Glomerular visceral epithelial cell (primary cell): ENCODE results near the gene SLC8A3.

Experiments
- DNase-seq: peaks from one replicate; pipeline ENCODE4 v3.0.0-alpha.2; 2016; ENCODE audit errors: extremely low spot score

SLC8A3 gene

DNA sequence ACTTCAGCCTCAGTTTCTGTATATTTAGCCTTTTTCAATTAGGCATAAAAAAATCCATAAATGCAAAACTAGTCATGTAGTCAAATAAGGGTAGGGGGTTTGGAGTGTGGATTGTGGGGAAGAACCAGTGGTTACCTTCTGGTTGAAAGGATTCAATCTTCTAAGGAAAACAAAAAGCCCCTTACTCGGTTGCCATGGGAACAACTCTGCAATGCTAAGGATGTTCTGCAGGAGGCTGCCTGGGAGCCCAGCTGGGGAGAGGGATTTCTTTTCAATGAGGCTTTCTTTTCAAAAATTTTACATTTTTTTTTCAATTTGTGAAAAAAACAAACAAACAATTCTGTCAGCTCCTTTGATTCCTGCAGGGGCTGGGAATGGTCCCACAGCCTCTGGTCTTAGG is 67.2 kb downstream of the SLC8A3 start:
- no peak for DNase-seq

- DNase-seq, result no peak
Observed at GRCh38 chr14:70118064-70118463, 70.7 kb downstream of the SLC8A3 start.

DNA sequence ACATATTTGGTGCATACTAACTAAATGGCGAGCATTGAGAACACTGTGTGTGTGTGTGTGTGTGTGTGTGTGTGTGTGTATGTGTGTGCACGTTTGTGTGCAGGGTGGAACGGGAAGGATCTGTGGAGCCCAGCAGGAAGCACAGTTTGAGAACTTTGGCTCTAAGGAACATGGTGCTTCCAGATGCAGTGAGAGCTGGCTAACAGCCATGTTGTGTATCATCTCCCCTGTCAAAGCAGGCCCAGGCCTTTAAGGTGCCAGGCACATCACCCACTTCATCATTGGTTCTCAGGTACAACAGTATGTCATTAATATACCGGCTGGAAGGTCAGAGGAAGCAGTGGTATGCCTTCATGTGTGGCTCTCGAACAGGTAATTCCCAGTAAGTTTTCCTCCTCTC is 72.5 kb downstream of the SLC8A3 start:
- DNase-seq, result no peak

DNA sequence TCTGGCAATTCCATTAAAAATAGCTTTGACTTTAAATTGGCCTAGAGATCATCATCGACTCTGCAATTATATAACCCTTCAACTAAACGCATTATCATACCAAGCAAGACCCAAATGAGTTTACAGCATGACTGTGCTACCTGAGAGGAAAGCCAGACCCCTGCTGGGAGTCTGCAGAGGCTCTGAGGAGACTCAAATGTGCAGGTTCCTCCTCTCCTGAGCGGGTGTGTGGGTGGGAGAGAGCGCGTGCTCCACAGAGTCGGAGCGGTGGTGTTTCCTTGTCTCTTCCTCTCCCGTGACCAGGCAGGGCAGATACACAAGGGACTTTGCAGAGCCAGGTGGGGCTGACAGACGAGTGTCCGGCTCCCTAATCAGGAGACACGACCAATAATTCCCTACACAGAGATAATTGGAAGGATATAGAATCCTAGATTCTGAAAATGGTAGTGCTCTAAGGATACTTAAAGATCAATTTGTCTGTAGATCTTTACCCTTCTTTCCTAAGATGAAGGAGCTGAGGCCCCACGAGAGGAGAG is 74.1 kb downstream of the SLC8A3 start:
- DNase-seq, result no peak

DNA sequence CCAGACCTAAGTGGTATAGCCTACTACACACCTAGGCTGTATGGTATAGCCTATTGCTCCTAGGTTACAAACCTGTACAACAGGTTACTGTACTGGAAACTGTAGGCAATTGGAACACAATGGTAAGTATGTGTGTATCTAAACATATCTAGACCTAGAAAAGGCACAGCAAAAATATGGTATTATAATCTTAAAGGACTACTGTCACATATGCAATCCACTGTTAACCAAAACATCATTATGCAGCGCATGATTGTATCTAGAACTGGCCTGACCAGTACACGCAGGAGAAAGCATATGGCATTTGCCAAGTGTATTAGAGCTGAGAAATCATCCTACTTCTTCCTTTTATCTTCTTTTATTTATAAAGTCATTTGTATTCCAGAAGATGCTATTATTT is 75.5 kb downstream of the SLC8A3 start:
- DNase-seq, result no peak

DNA sequence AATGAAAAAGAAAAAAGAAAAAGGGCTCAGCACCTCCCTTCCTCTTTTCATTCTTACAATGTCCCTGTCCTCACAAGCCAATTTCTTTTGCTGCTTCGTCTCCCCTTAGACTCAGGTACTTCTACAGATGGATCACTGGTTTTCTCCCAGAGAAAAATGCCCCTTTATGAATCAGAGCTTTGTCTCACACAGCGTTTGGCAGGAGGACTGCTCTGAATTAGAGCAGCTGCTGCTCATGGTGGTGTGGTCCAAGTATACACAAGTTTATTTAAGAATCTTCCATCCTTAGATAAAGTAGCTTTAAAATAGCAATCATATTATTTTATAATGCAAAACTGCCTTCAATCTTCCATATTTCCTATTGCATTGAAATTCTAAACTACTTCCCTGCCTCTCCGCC is 80.3 kb downstream of the SLC8A3 start:
- DNase-seq, result no peak

- no peak for DNase-seq
Observed at GRCh38 chr14:70107309-70107708, 81.4 kb downstream of the SLC8A3 start.

DNA sequence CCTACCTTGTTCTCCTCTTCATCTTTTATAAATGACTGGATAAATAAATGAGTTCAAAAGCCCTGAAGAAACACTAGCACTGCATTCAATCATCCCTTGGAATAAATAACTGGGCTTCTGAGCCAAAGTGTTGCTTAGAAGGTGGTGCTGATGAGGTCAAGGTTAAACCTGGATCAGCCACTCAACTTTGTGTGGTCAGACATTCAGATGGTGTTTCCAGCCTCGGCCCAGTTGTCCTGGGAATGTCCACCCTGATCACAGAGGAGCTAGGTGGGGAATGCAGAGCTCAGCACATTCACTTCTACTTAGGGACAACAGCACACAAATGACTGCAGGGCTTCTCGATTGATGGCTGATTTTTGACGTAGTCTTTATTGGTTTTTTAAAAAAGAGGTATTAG is 88.7 kb downstream of the SLC8A3 start:
- DNase-seq, result no peak

- no peak for DNase-seq
Observed at GRCh38 chr14:70098250-70098809, 90.4 kb downstream of the SLC8A3 start.

- no peak for DNase-seq
Observed at GRCh38 chr14:70097576-70098249, 91.0 kb downstream of the SLC8A3 start.

GRCh38 chr14:70096866-70097265 is 91.9 kb downstream of the SLC8A3 start:
- DNase-seq, result no peak

DNA sequence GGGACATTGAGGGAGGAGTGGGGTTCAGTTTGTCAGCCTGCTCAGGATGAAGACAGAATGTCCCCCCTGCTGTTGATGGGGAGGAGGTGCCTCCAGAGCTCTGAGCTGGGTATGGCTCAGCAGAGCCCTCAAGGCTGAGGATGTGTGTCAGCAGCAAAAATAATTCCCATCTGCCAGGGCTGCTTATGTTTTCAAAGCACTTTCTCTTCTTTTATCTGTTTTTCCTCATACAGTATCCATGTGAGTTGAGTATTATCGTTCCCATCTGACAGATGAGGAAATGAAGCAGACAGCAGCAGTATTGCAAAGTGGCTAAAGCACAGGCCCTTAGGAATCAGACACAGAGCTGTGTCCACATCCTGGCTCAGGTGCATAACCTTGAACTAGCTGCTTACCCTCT is 94.1 kb downstream of the SLC8A3 start:
- no peak for DNase-seq

GRCh38 chr14:70094106-70094505 is 94.6 kb downstream of the SLC8A3 start:
- DNase-seq, result no peak

- no peak for DNase-seq
Observed at GRCh38 chr14:70093156-70093555, 95.6 kb downstream of the SLC8A3 start.

DNA sequence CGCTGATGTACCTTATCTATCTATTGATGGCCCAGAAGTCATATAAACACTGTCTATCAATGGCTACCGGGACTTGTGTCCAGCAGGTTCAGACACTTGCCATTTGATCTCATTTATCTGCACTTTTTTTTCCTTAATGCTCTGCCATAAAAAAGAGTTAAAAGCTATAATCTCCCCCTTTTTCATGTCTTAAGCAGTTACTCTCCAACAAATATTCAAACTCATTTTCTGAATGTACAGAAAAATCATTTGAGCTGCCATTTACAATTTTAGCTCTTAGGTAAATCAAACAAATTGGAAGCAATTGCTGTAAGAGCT is 101.4 kb downstream of the SLC8A3 start:
- no peak for DNase-seq

DNA sequence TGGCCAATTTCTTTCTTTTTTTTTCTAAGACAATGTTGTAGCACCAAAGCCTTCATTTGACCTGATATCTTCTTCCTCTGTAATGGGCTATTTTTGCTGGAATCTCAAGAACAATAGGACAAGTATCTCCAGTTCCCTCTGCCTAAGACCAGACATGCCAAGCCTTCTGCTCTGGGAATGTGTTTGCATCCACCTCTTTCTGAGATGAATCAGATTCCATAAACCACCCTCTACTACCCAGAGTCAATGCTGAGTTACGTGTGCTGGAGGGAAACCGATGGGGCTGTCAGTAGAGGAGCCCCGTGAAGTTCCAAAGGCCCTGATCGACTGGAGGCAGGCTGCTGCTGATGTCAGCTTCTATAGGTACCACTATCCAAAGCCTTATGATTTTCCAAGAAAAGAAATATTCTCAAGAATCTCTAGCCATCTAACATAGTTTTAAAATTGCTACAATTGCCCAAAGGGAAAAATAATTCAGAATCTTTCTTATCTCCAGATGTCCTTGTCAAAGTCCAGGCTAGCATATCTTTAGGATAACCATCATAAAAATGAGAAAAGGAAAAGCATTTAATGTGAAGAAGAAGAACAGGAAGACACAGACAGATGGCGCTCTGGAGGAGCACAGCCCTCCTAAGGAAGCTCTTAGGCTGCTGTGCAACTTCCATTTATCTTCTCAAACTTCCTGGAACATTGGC is 101.9 kb downstream of the SLC8A3 start:
- DNase-seq, result peak; percentile 45

GRCh38 chr14:70084226-70084625 is 104.5 kb downstream of the SLC8A3 start:
- no peak for DNase-seq

- no peak for DNase-seq
Observed at GRCh38 chr14:70082394-70082793, 106.4 kb downstream of the SLC8A3 start.

DNA sequence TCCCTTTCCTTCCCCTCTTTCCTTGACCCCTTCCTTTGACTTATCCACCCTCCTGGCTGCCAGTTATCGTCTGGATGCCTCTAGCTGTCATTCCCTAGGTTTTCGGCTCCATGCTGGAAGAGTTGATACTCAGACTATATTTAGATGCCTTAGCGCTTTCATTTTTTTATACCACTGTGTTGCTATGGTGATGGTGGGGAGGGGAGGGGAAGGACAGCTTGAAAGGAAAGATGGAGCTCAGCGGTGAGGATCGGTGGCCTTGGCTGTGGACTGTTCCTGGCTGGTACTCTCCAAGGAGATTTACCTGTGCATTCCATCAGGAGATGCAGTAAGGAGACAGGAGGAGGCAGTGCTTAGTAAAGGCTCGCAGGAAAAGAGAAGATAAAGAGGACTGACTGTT is 108.7 kb downstream of the SLC8A3 start:
- DNase-seq, result no peak

DNA sequence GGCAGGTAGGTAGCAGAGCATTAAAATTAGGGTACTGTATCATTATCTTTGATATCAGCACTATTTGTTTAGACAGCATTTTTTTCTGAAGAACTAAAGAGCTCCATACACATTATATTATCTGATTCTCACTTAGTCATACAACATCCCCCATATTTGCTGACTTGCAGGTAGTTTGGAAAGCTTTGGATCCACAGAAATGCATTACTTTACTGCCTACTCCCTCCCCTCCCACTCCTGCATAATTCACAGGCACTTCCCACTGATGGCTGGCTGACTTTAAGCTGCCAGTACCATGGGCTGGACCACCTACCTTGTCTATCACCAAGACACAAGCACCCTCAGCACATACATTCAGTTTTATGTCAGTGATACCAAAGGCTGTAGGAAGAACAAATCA is 110.4 kb downstream of the SLC8A3 start:
- DNase-seq, result no peak

- no peak for DNase-seq
Observed at GRCh38 chr14:70077720-70078119, 111.0 kb downstream of the SLC8A3 start.

DNA sequence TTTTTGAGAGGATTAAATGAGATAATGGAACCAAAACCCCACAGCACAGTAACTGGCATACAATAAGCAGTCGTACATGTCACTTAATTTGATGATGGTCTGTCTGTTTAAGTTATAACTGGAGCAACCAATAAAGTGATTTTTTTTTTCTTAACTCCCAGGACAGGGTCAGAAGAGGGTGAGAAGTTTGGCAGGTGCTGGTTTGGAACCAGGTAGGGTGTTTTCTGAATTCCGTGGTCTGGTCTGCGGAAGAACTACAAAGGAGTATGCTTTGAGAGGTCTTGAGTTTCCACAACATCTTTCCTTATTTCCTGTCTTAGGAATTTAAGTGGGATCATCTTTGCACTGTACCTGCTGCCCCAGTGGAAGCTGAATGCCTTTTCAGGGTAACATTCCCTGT is 111.7 kb downstream of the SLC8A3 start:
- no peak for DNase-seq

DNA sequence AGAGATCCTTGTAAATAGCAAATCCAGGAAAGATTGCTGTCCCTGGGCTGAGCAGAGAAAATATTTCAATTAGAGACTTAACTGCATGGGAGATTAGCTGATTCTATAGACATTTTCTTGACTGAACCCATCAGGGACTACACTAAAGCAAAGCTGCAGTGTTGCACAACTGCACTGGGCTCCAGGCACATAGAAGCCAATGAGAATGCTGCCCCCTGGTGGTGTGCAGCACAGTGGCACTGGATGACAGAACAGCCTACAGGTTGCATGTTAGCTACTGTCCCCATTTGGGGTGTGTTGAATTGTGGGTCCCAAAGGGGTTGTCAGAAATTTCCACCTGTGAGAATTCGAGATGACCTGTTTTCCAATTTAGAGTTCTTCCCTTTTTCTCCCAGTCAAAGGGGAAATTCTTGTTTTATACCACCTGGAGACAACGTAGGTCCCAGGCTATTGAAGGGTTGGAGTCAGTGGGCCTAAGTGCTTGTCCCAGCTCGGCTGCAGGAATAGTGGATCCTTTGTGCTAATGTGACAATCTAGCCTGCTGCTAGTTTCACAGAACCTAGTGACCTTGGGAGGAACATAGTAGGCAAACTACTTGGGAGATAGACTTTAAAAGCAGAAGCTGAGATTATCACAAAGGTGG is 114.7 kb downstream of the SLC8A3 start:
- DNase-seq, result peak; percentile 40
